H1 (cell line): ENCODE data around the gene NEUROG1. TPM values are rescaled to one million over a fixed set of nuclear protein-coding genes. Genes with fewer than 3 reads are reported as not detected.
A peak's percentile ranks its signal among the peaks of the same experiment; 100 is the strongest.

Experiments used
- ATF3 ChIP-seq: IDR thresholded peaks from 2 replicates; pipeline ENCODE4 v1.6.1; 2011; ENCODE audit warnings: low read depth, mild to moderate bottlenecking, low read length; ENCODE audit not compliant: insufficient read depth
- BRCA1 ChIP-seq: IDR thresholded peaks from 2 replicates; pipeline ENCODE4 v1.6.1; 2012; ENCODE audit warnings: low read depth, low read length, improper control_type of control experiment
- CBX8 ChIP-seq: fragments of 300-800, 300-1000 bp; sonication (generic); IDR thresholded peaks from 2 replicates; pipeline ENCODE4 v1.7.1; 2016; ENCODE audit warnings: low read depth, low read length, borderline replicate concordance
- CHD1 ChIP-seq: IDR thresholded peaks from 2 replicates; pipeline ENCODE4 v1.6.1; 2012; ENCODE audit warnings: low read depth, low read length, improper control_type of control experiment
- CHD7 ChIP-seq: fragments of 300-600 bp; sonication (generic); IDR thresholded peaks from 2 replicates; pipeline ENCODE4 v1.7.1; 2012; ENCODE audit warnings: low read length, moderate library complexity, mild to moderate bottlenecking, inconsistent platforms; ENCODE audit not compliant: insufficient replicate concordance
- EGR1 ChIP-seq: IDR thresholded peaks from 2 replicates; pipeline ENCODE4 v1.6.1; 2011; ENCODE audit warnings: low read depth, low read length, borderline replicate concordance
- HDAC2 ChIP-seq, 2 experiments: fragments of 300-600 bp in 1 of 2; sonication (generic) in 1 of 2; IDR thresholded peaks; 2 replicates each; pipeline ENCODE4 v1.6.1; 2011 to 2012; ENCODE audit warnings: low read depth in 2 of 2, low read length in 2 of 2, mild to moderate bottlenecking in 2 of 2, moderate library complexity in 2 of 2, borderline replicate concordance in 1 of 2, inconsistent platforms in 1 of 2
- RNF2 ChIP-seq: fragments of 200-900, 300-1000 bp; sonication (generic); IDR thresholded peaks from 2 replicates; pipeline ENCODE4 v1.7.1; 2016; ENCODE audit warnings: borderline replicate concordance, low read depth, mild to moderate bottlenecking, antibody characterized with exemption, low read length; ENCODE audit not compliant: poor library complexity, severe bottlenecking; ENCODE audit errors: missing control alignments
- SP4 ChIP-seq: IDR thresholded peaks from 2 replicates; pipeline ENCODE4 v1.6.1; 2012; ENCODE audit warnings: low read length, inconsistent platforms
- SUZ12 ChIP-seq: fragments of 200-600 bp; sonication (generic); IDR thresholded peaks from 2 replicates; pipeline ENCODE4 v1.6.1; 2012; ENCODE audit warnings: mild to moderate bottlenecking, inconsistent platforms, low read length, moderate library complexity, mixed read lengths
- polyA plus RNA-seq, 7 experiments: library from polyadenylated mRNA; depleted of rRNA in 3 of 7; stranded (reverse) in 5 of 7; unstranded in 2 of 7; fragments of >200 nt in 5 of 7; fragments of 200-250 nt in 2 of 7; gene quantifications; 1 replicate in 5 of 7; 2 replicates in 1 of 7; 4 replicates in 1 of 7; pipeline versions ENCODE4 v1.2.1 to v1.2.3, GENCODE V29; 2011 to 2013; ENCODE audit warnings: missing spikeins in 2 of 7, mixed read lengths in 2 of 7
- total RNA-seq: library from RNA; stranded (reverse); fragmentation: NEBNext Ultra II Directional; extraction: Animal tissue kit (Norgen Biotek cat#: 25700); gene quantifications from 2 replicates; pipeline ENCODE4 v1.2.1, GENCODE V29; 2021

The NEUROG1 gene
- total and polyA plus RNA-seq, 2 of the 8 experiments (the other 6 are each of a cell fraction or from before 2014, with no cell fraction given): not detected

- TF ChIP-seq CBX8 (0 out of 2 replicates have a peak, but pooled peaks have one; percentile 57), HDAC2 (IDR thresholded peaks at IDR 0.05; ENCODE audit: borderline replicate concordance in 1 of 2, low read depth in 2 of 2, low read length in 2 of 2) (no peak), RNF2 (peak; percentile 35), CHD7 (no peak), ATF3 (no peak), SP4 (no peak), CHD1 (no peak), BRCA1 (no peak), SUZ12 (peak; percentile 10; the same call in 1 of the 2 replicates), EGR1 (peak; percentile 27; the same call in 1 of the 2 replicates)
Observed at GRCh38 chr5:135545099-135545498, 9.3 kb upstream of the NEUROG1 start (continued).
